ENCODE results near the gene RAD51B. TPM values are rescaled to one million over a fixed set of nuclear protein-coding genes. Genes with fewer than 3 reads are reported as not detected.
A peak's percentile ranks its signal among the peaks of the same experiment; 100 is the strongest.

RAD51B gene
- total RNA-seq, 1 experiment from 2014 or later: 14.2 TPM

DNA sequence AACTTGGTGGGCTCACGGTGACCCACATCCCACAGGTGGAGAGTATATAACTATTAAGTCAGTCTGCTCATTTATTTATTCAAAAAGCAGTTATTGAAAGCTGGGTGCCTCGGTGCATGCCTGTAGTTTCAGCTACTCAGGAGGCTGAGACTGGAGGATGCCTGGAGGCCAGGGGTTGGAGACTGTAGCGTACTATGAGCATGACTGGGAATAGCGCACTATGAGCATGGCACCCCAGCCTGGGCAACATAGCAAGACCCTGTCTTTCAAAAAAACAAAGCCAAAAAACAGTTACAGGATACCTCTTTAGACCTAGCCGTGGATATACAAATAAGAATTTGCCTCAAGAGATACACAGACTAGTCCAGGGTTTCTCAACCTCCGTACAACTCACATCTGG lies 833.5 kb downstream of the RAD51B start:
- TF ChIP-seq GRHL2 (CRISPR knock-in tag; IDR thresholded peaks at IDR 0.05; ENCODE audit: insufficient replicate concordance, severe bottlenecking) (no peak), EMX1 (CRISPR knock-in tag; IDR thresholded peaks at IDR 0.05) (no peak), ZNF121 (CRISPR knock-in tag; IDR thresholded peaks at IDR 0.05) (peak; percentile 56; the same call in 1 of the 2 replicates), ETV6 (CRISPR knock-in tag; IDR thresholded peaks at IDR 0.05) (no peak)
- Mint-ChIP-seq H3K27ac (no peak overlapping the region), H3K9me3 (no peaks in the 10 kb centered on the region; the same call in 1 of the 2 replicates), H3K36me3 (no peaks in the 10 kb centered on the region), H3K4me1 (peaks cover 16% of the 10 kb centered on the region), H3K27me3 (ENCODE audit: low read depth) (no peaks in the 10 kb centered on the region), H3K4me3 (no peak overlapping the region)
- DNase-seq (ENCODE audit: low spot score) (no peak), ATAC-seq (no peak)
- ChIA-PET CTCF (no interaction called here), POLR2A (no interaction called here)

DNA sequence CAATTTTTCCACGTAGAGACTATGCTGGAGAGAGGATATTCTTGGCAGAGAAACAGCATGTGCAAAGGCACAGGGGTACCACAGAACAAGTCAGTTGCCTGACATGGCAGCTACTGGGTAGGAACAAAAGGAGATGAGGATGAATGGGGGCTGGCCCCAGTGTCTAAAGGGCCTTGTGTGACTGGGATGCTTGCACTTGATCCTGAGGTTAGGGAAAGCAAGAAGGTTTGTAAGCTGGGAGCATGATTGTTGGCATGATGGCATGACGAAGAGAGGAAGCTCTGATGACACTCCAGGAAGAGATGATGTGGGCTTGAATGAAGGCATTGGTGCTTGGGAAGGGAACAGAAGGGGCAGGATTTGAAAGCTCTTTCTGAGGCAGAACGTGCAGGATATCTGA lies 834.2 kb downstream of the RAD51B start:
- ChIA-PET CTCF (no interaction called here), POLR2A (no interaction called here)
- Mint-ChIP-seq H3K4me3 (no peak overlapping the region), H3K27ac (no peak overlapping the region), H3K4me1 (peaks cover 16% of the 10 kb centered on the region), H3K27me3 (ENCODE audit: low read depth) (no peaks in the 10 kb centered on the region), H3K36me3 (no peaks in the 10 kb centered on the region), H3K9me3 (no peaks in the 10 kb centered on the region; the same call in 1 of the 2 replicates)
- no peak for TF ChIP-seq ZNF671 (CRISPR knock-in tag; IDR thresholded peaks at IDR 0.05)
- TF ChIP-seq, protein P1, sequence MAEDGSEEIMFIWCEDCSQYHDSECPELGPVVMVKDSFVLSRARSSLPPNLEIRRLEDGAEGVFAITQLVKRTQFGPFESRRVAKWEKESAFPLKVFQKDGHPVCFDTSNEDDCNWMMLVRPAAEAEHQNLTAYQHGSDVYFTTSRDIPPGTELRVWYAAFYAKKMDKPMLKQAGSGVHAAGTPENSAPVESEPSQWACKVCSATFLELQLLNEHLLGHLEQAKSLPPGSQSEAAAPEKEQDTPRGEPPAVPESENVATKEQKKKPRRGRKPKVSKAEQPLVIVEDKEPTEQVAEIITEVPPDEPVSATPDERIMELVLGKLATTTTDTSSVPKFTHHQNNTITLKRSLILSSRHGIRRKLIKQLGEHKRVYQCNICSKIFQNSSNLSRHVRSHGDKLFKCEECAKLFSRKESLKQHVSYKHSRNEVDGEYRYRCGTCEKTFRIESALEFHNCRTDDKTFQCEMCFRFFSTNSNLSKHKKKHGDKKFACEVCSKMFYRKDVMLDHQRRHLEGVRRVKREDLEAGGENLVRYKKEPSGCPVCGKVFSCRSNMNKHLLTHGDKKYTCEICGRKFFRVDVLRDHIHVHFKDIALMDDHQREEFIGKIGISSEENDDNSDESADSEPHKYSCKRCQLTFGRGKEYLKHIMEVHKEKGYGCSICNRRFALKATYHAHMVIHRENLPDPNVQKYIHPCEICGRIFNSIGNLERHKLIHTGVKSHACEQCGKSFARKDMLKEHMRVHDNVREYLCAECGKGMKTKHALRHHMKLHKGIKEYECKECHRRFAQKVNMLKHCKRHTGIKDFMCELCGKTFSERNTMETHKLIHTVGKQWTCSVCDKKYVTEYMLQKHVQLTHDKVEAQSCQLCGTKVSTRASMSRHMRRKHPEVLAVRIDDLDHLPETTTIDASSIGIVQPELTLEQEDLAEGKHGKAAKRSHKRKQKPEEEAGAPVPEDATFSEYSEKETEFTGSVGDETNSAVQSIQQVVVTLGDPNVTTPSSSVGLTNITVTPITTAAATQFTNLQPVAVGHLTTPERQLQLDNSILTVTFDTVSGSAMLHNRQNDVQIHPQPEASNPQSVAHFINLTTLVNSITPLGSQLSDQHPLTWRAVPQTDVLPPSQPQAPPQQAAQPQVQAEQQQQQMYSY (CRISPR knock-in tag; IDR thresholded peaks at IDR 0.05): no peak
- no peak for TF ChIP-seq ZNF121 (CRISPR knock-in tag; IDR thresholded peaks at IDR 0.05)
- no peak for TF ChIP-seq PRRX2 (CRISPR knock-in tag; IDR thresholded peaks at IDR 0.05)
- no peak for TF ChIP-seq SP1 (CRISPR knock-in tag; conservative IDR thresholded peaks at IDR 0.05)
- ATAC-seq (no peak), DNase-seq (ENCODE audit: low spot score) (no peak)

DNA sequence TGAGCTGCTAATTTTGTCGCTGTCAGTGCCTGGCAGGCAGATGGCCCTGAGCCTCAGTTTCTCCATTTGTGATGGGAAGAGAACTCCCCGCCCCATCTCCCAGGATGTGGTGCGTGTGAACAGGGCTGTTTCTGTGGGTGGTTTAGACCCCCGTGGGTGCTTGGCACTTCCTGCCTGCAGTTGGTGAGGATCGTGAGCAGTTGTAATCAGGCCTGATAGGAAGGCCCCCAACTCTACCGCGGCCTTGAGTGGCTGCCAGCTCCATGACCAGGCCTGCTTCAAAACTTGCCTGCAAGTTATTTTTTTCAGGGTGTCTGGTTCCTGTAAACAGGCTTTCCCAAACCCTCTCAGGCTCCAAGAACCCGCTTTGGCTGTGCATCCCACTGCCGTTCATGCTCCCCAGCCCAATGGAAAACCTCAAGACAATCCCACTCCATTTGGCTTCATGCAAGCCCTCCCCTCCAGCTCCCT lies 834.9 kb downstream of the RAD51B start:
- POLR2A ChIA-PET: no interaction called here
- Mint-ChIP-seq H3K36me3 (no peaks in the 10 kb centered on the region), H3K9me3 (no peaks in the 10 kb centered on the region; the same call in 1 of the 2 replicates), H3K27me3 (ENCODE audit: low read depth) (no peaks in the 10 kb centered on the region), H3K4me3 (no peak overlapping the region), H3K27ac (no peak overlapping the region), H3K4me1 (peaks cover 21% of the 10 kb centered on the region)
- CTCF ChIA-PET: interaction anchor here (1.2 to 2.3 kb wide), 5 partner anchors 16 to 721 kb away, joined by 3 to 8 read pairs (median 5); no protein-coding TSS in a partner anchor
- no peak for ATAC-seq
- TF ChIP-seq GABPB1 (CRISPR knock-in tag; IDR thresholded peaks at IDR 0.05): no peak
- no peak for TF ChIP-seq ESRRA (CRISPR knock-in tag; IDR thresholded peaks at IDR 0.05; ENCODE audit: borderline replicate concordance)
- TF ChIP-seq, protein P2, sequence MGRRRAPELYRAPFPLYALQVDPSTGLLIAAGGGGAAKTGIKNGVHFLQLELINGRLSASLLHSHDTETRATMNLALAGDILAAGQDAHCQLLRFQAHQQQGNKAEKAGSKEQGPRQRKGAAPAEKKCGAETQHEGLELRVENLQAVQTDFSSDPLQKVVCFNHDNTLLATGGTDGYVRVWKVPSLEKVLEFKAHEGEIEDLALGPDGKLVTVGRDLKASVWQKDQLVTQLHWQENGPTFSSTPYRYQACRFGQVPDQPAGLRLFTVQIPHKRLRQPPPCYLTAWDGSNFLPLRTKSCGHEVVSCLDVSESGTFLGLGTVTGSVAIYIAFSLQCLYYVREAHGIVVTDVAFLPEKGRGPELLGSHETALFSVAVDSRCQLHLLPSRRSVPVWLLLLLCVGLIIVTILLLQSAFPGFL (CRISPR knock-in tag; IDR thresholded peaks at IDR 0.05; ENCODE audit: borderline replicate concordance): no peak
- no peak for TF ChIP-seq FOXP1 (CRISPR knock-in tag; IDR thresholded peaks at IDR 0.05; ENCODE audit: borderline replicate concordance)
- TF ChIP-seq NFYB (CRISPR knock-in tag; conservative IDR thresholded peaks at IDR 0.05; ENCODE audit: low read depth): no peak
- TF ChIP-seq, protein P3, sequence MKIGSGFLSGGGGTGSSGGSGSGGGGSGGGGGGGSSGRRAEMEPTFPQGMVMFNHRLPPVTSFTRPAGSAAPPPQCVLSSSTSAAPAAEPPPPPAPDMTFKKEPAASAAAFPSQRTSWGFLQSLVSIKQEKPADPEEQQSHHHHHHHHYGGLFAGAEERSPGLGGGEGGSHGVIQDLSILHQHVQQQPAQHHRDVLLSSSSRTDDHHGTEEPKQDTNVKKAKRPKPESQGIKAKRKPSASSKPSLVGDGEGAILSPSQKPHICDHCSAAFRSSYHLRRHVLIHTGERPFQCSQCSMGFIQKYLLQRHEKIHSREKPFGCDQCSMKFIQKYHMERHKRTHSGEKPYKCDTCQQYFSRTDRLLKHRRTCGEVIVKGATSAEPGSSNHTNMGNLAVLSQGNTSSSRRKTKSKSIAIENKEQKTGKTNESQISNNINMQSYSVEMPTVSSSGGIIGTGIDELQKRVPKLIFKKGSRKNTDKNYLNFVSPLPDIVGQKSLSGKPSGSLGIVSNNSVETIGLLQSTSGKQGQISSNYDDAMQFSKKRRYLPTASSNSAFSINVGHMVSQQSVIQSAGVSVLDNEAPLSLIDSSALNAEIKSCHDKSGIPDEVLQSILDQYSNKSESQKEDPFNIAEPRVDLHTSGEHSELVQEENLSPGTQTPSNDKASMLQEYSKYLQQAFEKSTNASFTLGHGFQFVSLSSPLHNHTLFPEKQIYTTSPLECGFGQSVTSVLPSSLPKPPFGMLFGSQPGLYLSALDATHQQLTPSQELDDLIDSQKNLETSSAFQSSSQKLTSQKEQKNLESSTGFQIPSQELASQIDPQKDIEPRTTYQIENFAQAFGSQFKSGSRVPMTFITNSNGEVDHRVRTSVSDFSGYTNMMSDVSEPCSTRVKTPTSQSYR (CRISPR knock-in tag; IDR thresholded peaks at IDR 0.05): no peak
- no peak for TF ChIP-seq KAT7 (CRISPR knock-in tag; IDR thresholded peaks at IDR 0.05; ENCODE audit: borderline replicate concordance)
- TF ChIP-seq, protein P4, sequence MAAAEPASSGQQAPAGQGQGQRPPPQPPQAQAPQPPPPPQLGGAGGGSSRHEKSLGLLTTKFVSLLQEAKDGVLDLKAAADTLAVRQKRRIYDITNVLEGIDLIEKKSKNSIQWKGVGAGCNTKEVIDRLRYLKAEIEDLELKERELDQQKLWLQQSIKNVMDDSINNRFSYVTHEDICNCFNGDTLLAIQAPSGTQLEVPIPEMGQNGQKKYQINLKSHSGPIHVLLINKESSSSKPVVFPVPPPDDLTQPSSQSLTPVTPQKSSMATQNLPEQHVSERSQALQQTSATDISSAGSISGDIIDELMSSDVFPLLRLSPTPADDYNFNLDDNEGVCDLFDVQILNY (CRISPR knock-in tag; IDR thresholded peaks at IDR 0.05): no peak
- TF ChIP-seq, protein P5, sequence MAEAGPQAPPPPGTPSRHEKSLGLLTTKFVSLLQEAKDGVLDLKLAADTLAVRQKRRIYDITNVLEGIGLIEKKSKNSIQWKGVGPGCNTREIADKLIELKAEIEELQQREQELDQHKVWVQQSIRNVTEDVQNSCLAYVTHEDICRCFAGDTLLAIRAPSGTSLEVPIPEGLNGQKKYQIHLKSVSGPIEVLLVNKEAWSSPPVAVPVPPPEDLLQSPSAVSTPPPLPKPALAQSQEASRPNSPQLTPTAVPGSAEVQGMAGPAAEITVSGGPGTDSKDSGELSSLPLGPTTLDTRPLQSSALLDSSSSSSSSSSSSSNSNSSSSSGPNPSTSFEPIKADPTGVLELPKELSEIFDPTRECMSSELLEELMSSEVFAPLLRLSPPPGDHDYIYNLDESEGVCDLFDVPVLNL (CRISPR knock-in tag; IDR thresholded peaks at IDR 0.05; ENCODE audit: borderline replicate concordance, low read depth): no peak
- no peak for TF ChIP-seq ZNF263 (CRISPR knock-in tag; IDR thresholded peaks at IDR 0.05; ENCODE audit: low read depth)
- no peak for DNase-seq (ENCODE audit: low spot score)
